ENCODE measurements around the gene RUNX2. TPM values are rescaled to one million over a fixed set of nuclear protein-coding genes. Genes with fewer than 3 reads are reported as not detected.

Gene RUNX2
- total and polyA plus RNA-seq, 9 of the 15 experiments (the other 6 are each of a cell fraction or from before 2014, with no cell fraction given): 0.29 to 1.00 (median 0.43) TPM

DNA sequence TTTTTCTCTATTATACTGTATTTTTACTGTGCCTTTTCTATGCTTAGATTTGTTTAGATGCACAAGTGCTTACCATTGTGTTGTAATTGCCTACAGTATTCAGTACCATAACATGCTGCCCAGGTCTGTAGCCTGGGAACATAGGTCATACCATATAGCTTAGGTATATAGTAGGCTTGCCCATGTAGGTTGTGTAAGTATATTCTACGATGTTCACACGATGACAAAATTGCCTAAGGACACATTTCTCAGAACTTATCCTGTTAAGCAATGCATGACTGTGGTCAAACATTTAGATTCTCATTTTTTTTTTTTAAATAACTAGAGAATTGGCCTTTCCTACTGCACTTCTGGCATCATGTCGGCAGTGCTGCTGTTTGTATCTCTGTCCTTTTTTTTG lies 303.3 kb downstream of the RUNX2 start (continued):
- TF ChIP-seq DEAF1 (CRISPR knock-in tag; IDR thresholded peaks at IDR 0.05) (no peak), KLF6 (CRISPR knock-in tag; IDR thresholded peaks at IDR 0.05; ENCODE audit: borderline replicate concordance) (no peak), U2AF1 (optimal IDR thresholded peaks at IDR 0.05; ENCODE audit: low read depth, low read length) (no peak), ZNF655 (CRISPR knock-in tag; IDR thresholded peaks at IDR 0.05) (no peak), SIRT6 (IDR thresholded peaks at IDR 0.05; ENCODE audit: low read depth, low read length) (no peak), ARID2 (IDR thresholded peaks at IDR 0.05) (no peak)
- TF ChIP-seq, protein P1, sequence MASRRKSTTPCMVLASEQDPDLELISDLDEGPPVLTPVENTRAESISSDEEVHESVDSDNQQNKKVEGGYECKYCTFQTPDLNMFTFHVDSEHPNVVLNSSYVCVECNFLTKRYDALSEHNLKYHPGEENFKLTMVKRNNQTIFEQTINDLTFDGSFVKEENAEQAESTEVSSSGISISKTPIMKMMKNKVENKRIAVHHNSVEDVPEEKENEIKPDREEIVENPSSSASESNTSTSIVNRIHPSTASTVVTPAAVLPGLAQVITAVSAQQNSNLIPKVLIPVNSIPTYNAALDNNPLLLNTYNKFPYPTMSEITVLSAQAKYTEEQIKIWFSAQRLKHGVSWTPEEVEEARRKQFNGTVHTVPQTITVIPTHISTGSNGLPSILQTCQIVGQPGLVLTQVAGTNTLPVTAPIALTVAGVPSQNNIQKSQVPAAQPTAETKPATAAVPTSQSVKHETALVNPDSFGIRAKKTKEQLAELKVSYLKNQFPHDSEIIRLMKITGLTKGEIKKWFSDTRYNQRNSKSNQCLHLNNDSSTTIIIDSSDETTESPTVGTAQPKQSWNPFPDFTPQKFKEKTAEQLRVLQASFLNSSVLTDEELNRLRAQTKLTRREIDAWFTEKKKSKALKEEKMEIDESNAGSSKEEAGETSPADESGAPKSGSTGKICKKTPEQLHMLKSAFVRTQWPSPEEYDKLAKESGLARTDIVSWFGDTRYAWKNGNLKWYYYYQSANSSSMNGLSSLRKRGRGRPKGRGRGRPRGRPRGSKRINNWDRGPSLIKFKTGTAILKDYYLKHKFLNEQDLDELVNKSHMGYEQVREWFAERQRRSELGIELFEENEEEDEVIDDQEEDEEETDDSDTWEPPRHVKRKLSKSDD (conservative IDR thresholded peaks at IDR 0.05; ENCODE audit: low read length): no peak

All from K562 (cell line).